ENCODE results near the gene B3GAT2. TPM values are rescaled to one million over a fixed set of nuclear protein-coding genes. Genes with fewer than 3 reads are reported as not detected.

Gene B3GAT2
- total and polyA plus RNA-seq, 2 of the 13 experiments (the other 11 are each of a cell fraction or from before 2014, with no cell fraction given), result 0.01 to 0.02 TPM

GRCh38 chr6:70849348-70850069, 107.4 kb downstream of the B3GAT2 start (continued):
- TF ChIP-seq NCOA2 (CRISPR knock-in tag; IDR thresholded peaks at IDR 0.05) (peak; percentile 55), ZNF883 (CRISPR knock-in tag; IDR thresholded peaks at IDR 0.05; ENCODE audit: not compliant biosample characterization) (no peak), HOXA5 (CRISPR knock-in tag; IDR thresholded peaks at IDR 0.05) (no peak), ZSCAN25 (CRISPR knock-in tag; IDR thresholded peaks at IDR 0.05) (no peak), SPEN (CRISPR knock-in tag; IDR thresholded peaks at IDR 0.05; ENCODE audit: low read depth) (no peak), ZNF563 (CRISPR knock-in tag; IDR thresholded peaks at IDR 0.05) (no peak), CEBPG (CRISPR knock-in tag; IDR thresholded peaks at IDR 0.05) (peak; percentile 80), PCBP1 (IDR thresholded peaks at IDR 0.05; ENCODE audit: borderline replicate concordance, low read depth, low read length) (no peak), FOXJ3 (CRISPR knock-in tag; IDR thresholded peaks at IDR 0.05; ENCODE audit: borderline replicate concordance) (peak; percentile 78; the same call in 1 of the 2 replicates), POGZ (CRISPR knock-in tag; IDR thresholded peaks at IDR 0.05) (peak; percentile 62; the same call in 1 of the 2 replicates), HNRNPH1 (optimal IDR thresholded peaks at IDR 0.05; ENCODE audit: low read depth, low read length) (no peak), NFAT5 (CRISPR knock-in tag; IDR thresholded peaks at IDR 0.05) (no peak), ONECUT2 (CRISPR knock-in tag; IDR thresholded peaks at IDR 0.05) (no peak), FOXA3 (CRISPR knock-in tag; IDR thresholded peaks at IDR 0.05) (peak; percentile 81), ZHX2 (IDR thresholded peaks at IDR 0.05; ENCODE audit: low read depth) (no peak), ZHX2 (CRISPR knock-in tag; IDR thresholded peaks at IDR 0.05; ENCODE audit: borderline replicate concordance) (no peak), ZNF276 (CRISPR knock-in tag; IDR thresholded peaks at IDR 0.05; ENCODE audit: low read depth) (no peak)

All from HepG2 (cell line).